ENCODE data around the gene EIPR1. TPM values are rescaled to one million over a fixed set of nuclear protein-coding genes. Genes with fewer than 3 reads are reported as not detected.

EIPR1 gene
- total and polyA plus RNA-seq, 2 donors (not counting 3 experiments of a cell fraction or from before 2014, with no cell fraction given) = 30.8 to 57.3 TPM

DNA sequence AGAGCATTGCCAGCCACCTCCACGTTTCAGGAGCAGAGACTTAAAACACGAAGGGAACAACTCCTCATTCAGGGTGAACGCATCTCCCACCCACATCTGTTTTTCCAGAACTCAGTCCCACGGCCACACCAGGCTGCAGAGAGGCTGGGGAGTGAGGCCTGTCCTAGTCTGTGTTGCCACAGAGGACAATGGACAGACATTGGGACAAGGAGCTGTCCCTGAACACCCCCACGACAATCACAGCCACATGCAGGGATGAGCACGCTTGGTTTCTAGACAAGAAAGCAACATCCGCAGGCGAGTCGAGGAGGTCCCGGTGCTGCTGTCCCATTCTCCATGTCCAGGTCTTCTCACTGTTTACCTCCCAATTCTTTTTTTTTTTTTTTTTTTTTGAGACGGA lies 167.4 kb downstream of the EIPR1 start:
- BruUV-seq (replicated peaks) = no TSS peak
- Histone ChIP-seq H3K36me3 (ENCODE audit: control insufficient read depth in 2 of 2, extremely low read depth in 1 of 2, insufficient read depth in 2 of 2, low read length in 2 of 2) (no peaks in the 10 kb centered on the region), H3K4me3 (replicated peaks in 1 of 3; ENCODE audit: insufficient read depth in 1 of 3, low read depth in 1 of 3, low read length in 3 of 3) (no peak overlapping the region), H4K20me1 (replicated peaks; ENCODE audit: control insufficient read depth, extremely low read depth, insufficient read depth, low read length) (no peaks in the 10 kb centered on the region), H3K4me2 (ENCODE audit: insufficient read depth, low read length) (no peak overlapping the region), H3K9ac (replicated peaks; ENCODE audit: extremely low read depth, insufficient read depth, low read length) (no peak overlapping the region), H2AFZ (ENCODE audit: low read depth, low read length) (no peak overlapping the region), H3K4me1 (ENCODE audit: control insufficient read depth, extremely low read depth, insufficient read depth, low read length) (no peaks in the 10 kb centered on the region), H3K27ac (ENCODE audit: insufficient read depth, low read depth, low read length) (no peak overlapping the region), H3K9me1 (replicated peaks; ENCODE audit: control insufficient read depth, extremely low read depth, insufficient read depth, low read length) (no peaks in the 10 kb centered on the region), H3K27me3 (ENCODE audit: control insufficient read depth in 2 of 2, insufficient read depth in 2 of 2, low read length in 2 of 2) (no peaks in the 10 kb centered on the region), H3K79me2 (ENCODE audit: control insufficient read depth, insufficient read depth, low read length) (no peaks in the 10 kb centered on the region), H3K9me3 (replicated peaks; ENCODE audit: control insufficient read depth, insufficient read depth, low read length) (no peaks in the 10 kb centered on the region)
- FAIRE-seq = no peak
- TF ChIP-seq POLR2A (IDR thresholded peaks at IDR 0.05; ENCODE audit: low read depth, low read length) (no peak), POLR2AphosphoS5 (IDR thresholded peaks at IDR 0.05; ENCODE audit: insufficient read depth, low read depth, low read length) (no peak), EZH2 (IDR thresholded peaks at IDR 0.05; ENCODE audit: borderline replicate concordance, low read depth, low read length, severe bottlenecking) (no peak), MYC (IDR thresholded peaks at IDR 0.05; ENCODE audit: low read depth, low read length) (no peak)
- TF ChIP-seq, protein P1, sequence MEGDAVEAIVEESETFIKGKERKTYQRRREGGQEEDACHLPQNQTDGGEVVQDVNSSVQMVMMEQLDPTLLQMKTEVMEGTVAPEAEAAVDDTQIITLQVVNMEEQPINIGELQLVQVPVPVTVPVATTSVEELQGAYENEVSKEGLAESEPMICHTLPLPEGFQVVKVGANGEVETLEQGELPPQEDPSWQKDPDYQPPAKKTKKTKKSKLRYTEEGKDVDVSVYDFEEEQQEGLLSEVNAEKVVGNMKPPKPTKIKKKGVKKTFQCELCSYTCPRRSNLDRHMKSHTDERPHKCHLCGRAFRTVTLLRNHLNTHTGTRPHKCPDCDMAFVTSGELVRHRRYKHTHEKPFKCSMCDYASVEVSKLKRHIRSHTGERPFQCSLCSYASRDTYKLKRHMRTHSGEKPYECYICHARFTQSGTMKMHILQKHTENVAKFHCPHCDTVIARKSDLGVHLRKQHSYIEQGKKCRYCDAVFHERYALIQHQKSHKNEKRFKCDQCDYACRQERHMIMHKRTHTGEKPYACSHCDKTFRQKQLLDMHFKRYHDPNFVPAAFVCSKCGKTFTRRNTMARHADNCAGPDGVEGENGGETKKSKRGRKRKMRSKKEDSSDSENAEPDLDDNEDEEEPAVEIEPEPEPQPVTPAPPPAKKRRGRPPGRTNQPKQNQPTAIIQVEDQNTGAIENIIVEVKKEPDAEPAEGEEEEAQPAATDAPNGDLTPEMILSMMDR (IDR thresholded peaks at IDR 0.05; ENCODE audit: extremely low read depth in 1 of 2, insufficient read depth in 1 of 2, low read depth in 1 of 2, low read length in 2 of 2) = no peak
- dilution Hi-C loops (cut with MboI; ENCODE audit: extremely low pct_ligation_motif_present, low sequenced_read_pairs) = no loop called here
- POLR2A ChIA-PET = no interaction called here
- no peak for DNase-seq (ENCODE audit: low read depth, low spot score)
- CTCF ChIA-PET = no interaction called here
- intact Hi-C loops (cut with micrococcal nuclease) = no loop called here

DNA sequence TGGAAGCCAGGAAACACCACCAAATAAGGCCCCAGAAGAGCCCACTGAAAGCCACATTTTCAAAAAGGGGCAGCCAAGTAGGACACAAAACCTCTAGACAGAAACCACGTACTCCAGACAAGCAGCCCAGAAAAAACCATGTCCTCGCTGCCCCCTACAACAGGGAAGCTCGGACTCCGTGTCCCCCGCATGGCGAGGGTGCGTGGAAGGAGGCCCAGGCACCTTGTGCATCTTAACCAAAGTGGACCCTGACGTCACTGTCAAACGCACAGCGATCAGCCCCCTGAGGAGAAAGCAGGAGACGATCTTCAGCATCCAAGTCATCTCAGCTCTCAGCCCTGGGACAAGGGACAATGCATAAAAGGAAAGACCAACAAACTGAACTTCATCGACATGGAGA lies 168.4 kb downstream of the EIPR1 start:
- no peak overlapping the region for H3K9ac ChIP-seq (replicated peaks; ENCODE audit: extremely low read depth, insufficient read depth, low read length)
- no peaks in the 10 kb centered on the region for H3K79me2 ChIP-seq (ENCODE audit: control insufficient read depth, insufficient read depth, low read length)
- H3K36me3 ChIP-seq (ENCODE audit: control insufficient read depth in 2 of 2, extremely low read depth in 1 of 2, insufficient read depth in 2 of 2, low read length in 2 of 2) = no peaks in the 10 kb centered on the region
- H3K27me3 ChIP-seq (ENCODE audit: control insufficient read depth in 2 of 2, insufficient read depth in 2 of 2, low read length in 2 of 2) = no peaks in the 10 kb centered on the region
- H3K4me2 ChIP-seq (ENCODE audit: insufficient read depth, low read length) = no peak overlapping the region
- no peaks in the 10 kb centered on the region for H3K9me3 ChIP-seq (replicated peaks; ENCODE audit: control insufficient read depth, insufficient read depth, low read length)
- no TSS peak for BruUV-seq (replicated peaks)
- dilution Hi-C loops (cut with MboI; ENCODE audit: extremely low pct_ligation_motif_present, low sequenced_read_pairs) = no loop called here
- no peak overlapping the region for H3K27ac ChIP-seq (ENCODE audit: insufficient read depth, low read depth, low read length)
- no peaks in the 10 kb centered on the region for H4K20me1 ChIP-seq (replicated peaks; ENCODE audit: control insufficient read depth, extremely low read depth, insufficient read depth, low read length)
- DNase-seq (ENCODE audit: low read depth, low spot score) (no peak), FAIRE-seq (no peak)
- H3K4me1 ChIP-seq (ENCODE audit: control insufficient read depth, extremely low read depth, insufficient read depth, low read length) = no peaks in the 10 kb centered on the region
- H3K4me3 ChIP-seq (replicated peaks in 1 of 3; ENCODE audit: insufficient read depth in 1 of 3, low read depth in 1 of 3, low read length in 3 of 3) = no peak overlapping the region
- intact Hi-C loops (cut with micrococcal nuclease) = no loop called here
- ChIA-PET CTCF (no interaction called here), POLR2A (no interaction called here)
- no peaks in the 10 kb centered on the region for H3K9me1 ChIP-seq (replicated peaks; ENCODE audit: control insufficient read depth, extremely low read depth, insufficient read depth, low read length)
- TF ChIP-seq MYC (IDR thresholded peaks at IDR 0.05; ENCODE audit: low read depth, low read length) (no peak), EZH2 (IDR thresholded peaks at IDR 0.05; ENCODE audit: borderline replicate concordance, low read depth, low read length, severe bottlenecking) (no peak), POLR2A (IDR thresholded peaks at IDR 0.05; ENCODE audit: low read depth, low read length) (no peak), GATA2 (IDR thresholded peaks at IDR 0.05; ENCODE audit: insufficient read depth, insufficient read length, low read depth, low read length) (no peak), FOS (IDR thresholded peaks at IDR 0.05; ENCODE audit: borderline replicate concordance, insufficient read depth, low read length) (no peak), POLR2AphosphoS5 (IDR thresholded peaks at IDR 0.05; ENCODE audit: insufficient read depth, low read depth, low read length) (no peak), JUN (IDR thresholded peaks at IDR 0.05; ENCODE audit: borderline replicate concordance, insufficient read depth, insufficient read length, low read depth) (no peak)
- TF ChIP-seq, protein P2, sequence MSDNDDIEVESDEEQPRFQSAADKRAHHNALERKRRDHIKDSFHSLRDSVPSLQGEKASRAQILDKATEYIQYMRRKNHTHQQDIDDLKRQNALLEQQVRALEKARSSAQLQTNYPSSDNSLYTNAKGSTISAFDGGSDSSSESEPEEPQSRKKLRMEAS (IDR thresholded peaks at IDR 0.05; ENCODE audit: insufficient read depth, insufficient read length) = no peak
- TF ChIP-seq, protein P1 (IDR thresholded peaks at IDR 0.05; ENCODE audit: extremely low read depth in 1 of 2, insufficient read depth in 1 of 2, low read depth in 1 of 2, low read length in 2 of 2) = no peak
- no peak overlapping the region for H2AFZ ChIP-seq (ENCODE audit: low read depth, low read length)
